Naive thymus-derived CD8-positive, alpha-beta T cell (primary cell): Measurements from ENCODE around the gene STARD9. TPM values are rescaled to one million over a fixed set of nuclear protein-coding genes. Genes with fewer than 3 reads are reported as not detected.

Source experiments
- ATAC-seq, 2 donors: fragments of 150-1000 bp; cut with Tn5 transposase in 1 of 2; sonication (Bioruptor Pico), chemical (Tn5 transposase) in 1 of 2; 1 replicate in 1 of 2; 2 replicates in 1 of 2; pipeline ENCODE4 v1.10.0; 2021; ENCODE audit warnings: mild to moderate bottlenecking in 2 of 2, moderate library complexity in 2 of 2
- POLR2A ChIA-PET: fragments of 350-600 bp; sonication (Branson Sonifier 250); formaldehyde crosslinking; loops from one replicate; lab custom pipeline; 2021; ENCODE audit warnings: antibody characterized with exemption; lab: Charles Lee
- DNase-seq, 10 donors: peaks; one replicate each; pipeline versions ENCODE4 v3.0.0 to v3.0.0-alpha.2; 2020 to 2022
- H3K27ac Mint-ChIP-seq, 10 donors: one replicate each; pipeline ENCODE4 v1.8.0; 2020 to 2022; ENCODE audit warnings: mild to moderate bottlenecking in 10 of 10, mixed read lengths in 10 of 10, moderate library complexity in 4 of 10, inconsistent platforms in 1 of 10
- H3K27me3 Mint-ChIP-seq, 5 donors: one replicate each; pipeline ENCODE4 v1.8.0; 2021 to 2022; ENCODE audit warnings: mixed read lengths in 5 of 5
- H3K36me3 Mint-ChIP-seq, 3 donors: one replicate each; pipeline ENCODE4 v1.8.0; 2020 to 2022; ENCODE audit warnings: mixed read lengths in 3 of 3, mild to moderate bottlenecking in 2 of 3, inconsistent platforms in 1 of 3
- H3K4me1 Mint-ChIP-seq, 4 donors: one replicate each; pipeline ENCODE4 v1.8.0; 2021 to 2022; ENCODE audit warnings: mixed read lengths in 4 of 4
- H3K4me3 Mint-ChIP-seq, 10 donors: one replicate each; pipeline ENCODE4 v1.8.0; 2020 to 2022; ENCODE audit warnings: mild to moderate bottlenecking in 10 of 10, mixed read lengths in 10 of 10, moderate library complexity in 6 of 10, inconsistent platforms in 1 of 10
- H3K9me3 Mint-ChIP-seq, 9 donors: one replicate each; pipeline ENCODE4 v1.8.0; 2020 to 2022; ENCODE audit warnings: mixed read lengths in 9 of 9, mild to moderate bottlenecking in 3 of 9, inconsistent platforms in 1 of 9, moderate library complexity in 1 of 9
- polyA plus RNA-seq, 3 donors: library from polyadenylated mRNA; unstranded; fragments of 300-500 nt; fragmentation: Illumina TruSeq; gene quantifications; one replicate each; pipeline ENCODE4 v1.2.3, GENCODE V29; 2021
- total RNA-seq, 8 experiments: library from RNA in 2 of 8; stranded (reverse) in 2 of 8; gene quantifications; one replicate each; pipeline ENCODE4 v1.2.3 and lab custom pipeline; 2021 to 2026

Gene STARD9
- total and polyA plus RNA-seq, 5 experiments from 2014 or later, result 0.10 to 13.7 (median 0.53) TPM

- Mint-ChIP-seq H3K27ac (peak overlapping the region in 3 of 10 donors; percentile 31 to 67 (median 54)), H3K36me3 (peaks cover 0 to 9% (median 2%) of the 10 kb centered on the region in 3 donors), H3K27me3 (no peaks in the 10 kb centered on the region), H3K4me1 (peaks cover 0 to 9% (median 4%) of the 10 kb centered on the region in 4 donors), H3K9me3 (no peaks in the 10 kb centered on the region), H3K4me3 (no peak overlapping the region)
- POLR2A ChIA-PET, result no interaction called here
- no peak for DNase-seq
- ATAC-seq, result no peak
Observed at GRCh38 chr15:42691308-42691707, 115.9 kb downstream of the STARD9 start.

GRCh38 chr15:42691770-42692169, 116.4 kb downstream of the STARD9 start:
- Mint-ChIP-seq H3K27me3 (no peaks in the 10 kb centered on the region), H3K27ac (peak overlapping the region in 2 of 10 donors; percentile 24 to 31), H3K36me3 (peaks cover 0 to 7% (median 2%) of the 10 kb centered on the region in 3 donors), H3K4me3 (no peak overlapping the region), H3K4me1 (peaks cover 0 to 9% (median 4%) of the 10 kb centered on the region in 4 donors), H3K9me3 (no peaks in the 10 kb centered on the region)
- POLR2A ChIA-PET, result no interaction called here
- ATAC-seq, result no peak
- DNase-seq, result no peak

DNA sequence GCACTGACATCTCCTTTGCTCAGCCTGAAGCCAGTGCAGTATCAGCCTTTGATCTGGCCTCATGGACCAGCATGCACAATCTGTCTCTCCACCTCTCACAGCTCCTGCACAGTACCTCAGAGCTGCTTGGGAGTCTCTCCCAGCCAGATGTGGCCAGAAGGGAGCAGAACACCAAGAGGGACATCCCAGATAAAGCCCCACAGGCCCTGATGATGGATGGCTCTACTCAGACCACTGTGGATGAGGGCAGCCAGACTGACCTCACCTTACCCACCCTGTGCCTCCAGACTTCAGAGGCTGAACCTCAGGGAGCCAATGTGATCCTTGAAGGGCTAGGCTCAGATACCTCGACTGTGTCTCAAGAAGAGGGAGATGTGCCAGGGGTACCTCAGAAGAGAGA, 117.1 kb downstream of the STARD9 start:
- Mint-ChIP-seq H3K36me3 (peaks cover 0 to 7% (median 3%) of the 10 kb centered on the region in 3 donors), H3K4me3 (no peak overlapping the region), H3K27ac (no peak overlapping the region), H3K27me3 (no peaks in the 10 kb centered on the region), H3K9me3 (no peaks in the 10 kb centered on the region), H3K4me1 (peaks cover 0 to 9% (median 4%) of the 10 kb centered on the region in 4 donors)
- DNase-seq (no peak), ATAC-seq (no peak)
- POLR2A ChIA-PET, result no interaction called here

GRCh38 chr15:42692997-42693396, 117.6 kb downstream of the STARD9 start:
- Mint-ChIP-seq H3K4me1 (peaks cover 0 to 9% (median 4%) of the 10 kb centered on the region in 4 donors), H3K9me3 (no peaks in the 10 kb centered on the region), H3K36me3 (peaks cover 0 to 10% (median 6%) of the 10 kb centered on the region in 3 donors), H3K27me3 (no peaks in the 10 kb centered on the region), H3K4me3 (no peak overlapping the region), H3K27ac (peak overlapping the region in 1 of 10 donors; percentile 71)
- ATAC-seq (no peak), DNase-seq (no peak)
- POLR2A ChIA-PET, result no interaction called here

DNA sequence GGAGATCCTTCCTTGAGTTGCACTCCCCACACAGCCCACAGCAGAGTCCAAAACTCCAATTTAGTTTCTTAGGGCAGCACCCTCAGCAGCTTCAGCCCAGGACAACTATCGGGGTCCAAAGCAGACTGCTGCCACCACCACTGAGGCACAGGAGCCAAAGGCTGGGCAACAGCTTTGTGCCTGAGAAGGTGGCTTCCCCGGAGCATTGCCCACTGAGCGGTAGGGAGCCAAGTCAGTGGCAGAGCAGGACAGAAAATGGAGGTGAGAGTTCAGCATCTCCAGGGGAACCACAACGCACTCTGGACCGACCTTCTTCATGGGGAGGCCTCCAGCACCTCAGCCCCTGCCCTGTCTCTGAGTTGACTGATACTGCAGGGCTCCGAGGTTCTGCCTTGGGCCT, 118.1 kb downstream of the STARD9 start:
- Mint-ChIP-seq H3K27ac (peak overlapping the region in 1 of 10 donors; percentile 71), H3K36me3 (peaks cover 0 to 12% (median 6%) of the 10 kb centered on the region in 3 donors), H3K9me3 (no peaks in the 10 kb centered on the region), H3K4me1 (peaks cover 0 to 9% (median 4%) of the 10 kb centered on the region in 4 donors), H3K27me3 (no peaks in the 10 kb centered on the region), H3K4me3 (no peak overlapping the region)
- no peak for DNase-seq
- POLR2A ChIA-PET, result no interaction called here
- no peak for ATAC-seq

- DNase-seq, result no peak
- Mint-ChIP-seq H3K9me3 (no peaks in the 10 kb centered on the region), H3K36me3 (peaks cover 0 to 14% (median 6%) of the 10 kb centered on the region in 3 donors), H3K4me1 (peaks cover 0 to 9% (median 4%) of the 10 kb centered on the region in 4 donors), H3K4me3 (no peak overlapping the region), H3K27me3 (no peaks in the 10 kb centered on the region), H3K27ac (no peak overlapping the region)
- ATAC-seq, result no peak
- POLR2A ChIA-PET, result no interaction called here
Observed at GRCh38 chr15:42693942-42694341, 118.5 kb downstream of the STARD9 start.

DNA sequence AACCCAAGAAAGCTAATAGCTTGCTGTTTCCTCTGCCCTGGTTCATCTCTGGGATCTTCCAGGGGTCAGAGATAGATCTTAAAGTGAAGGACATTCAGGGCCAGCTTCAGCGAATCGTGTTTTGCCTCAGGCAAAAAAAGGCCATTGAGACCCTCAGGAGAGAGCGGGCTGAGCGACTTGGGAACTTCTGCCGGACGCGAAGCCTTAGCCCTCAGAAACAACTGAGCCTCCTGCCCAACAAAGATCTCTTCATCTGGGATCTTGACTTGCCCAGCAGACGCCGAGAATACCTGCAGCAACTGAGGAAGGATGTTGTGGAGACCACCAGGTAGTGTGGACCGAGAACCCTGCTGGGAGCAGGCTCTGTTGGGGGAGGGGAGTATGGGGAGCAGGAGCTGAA, 119.0 kb downstream of the STARD9 start:
- POLR2A ChIA-PET, result no interaction called here
- Mint-ChIP-seq H3K27ac (no peak overlapping the region), H3K4me3 (no peak overlapping the region), H3K9me3 (no peaks in the 10 kb centered on the region), H3K4me1 (peaks cover 0 to 9% (median 4%) of the 10 kb centered on the region in 4 donors), H3K36me3 (peaks cover 0 to 17% (median 8%) of the 10 kb centered on the region in 3 donors), H3K27me3 (no peaks in the 10 kb centered on the region)
- ATAC-seq, result no peak
- no peak for DNase-seq

GRCh38 chr15:42695527-42696071, 120.2 kb downstream of the STARD9 start:
- H3K4me3 Mint-ChIP-seq, result no peak overlapping the region
- POLR2A ChIA-PET, result no interaction called here
- no peaks in the 10 kb centered on the region for H3K27me3 Mint-ChIP-seq
- ATAC-seq (no peak), DNase-seq (no peak)
- peaks cover 0 to 17% (median 8%) of the 10 kb centered on the region in 3 donors for H3K36me3 Mint-ChIP-seq
- no peaks in the 10 kb centered on the region for H3K9me3 Mint-ChIP-seq
- H3K27ac Mint-ChIP-seq, result peak overlapping the region in 3 of 10 donors; percentile 20 to 68 (median 48)
- peaks cover 0 to 8% (median 4%) of the 10 kb centered on the region in 4 donors for H3K4me1 Mint-ChIP-seq

DNA sequence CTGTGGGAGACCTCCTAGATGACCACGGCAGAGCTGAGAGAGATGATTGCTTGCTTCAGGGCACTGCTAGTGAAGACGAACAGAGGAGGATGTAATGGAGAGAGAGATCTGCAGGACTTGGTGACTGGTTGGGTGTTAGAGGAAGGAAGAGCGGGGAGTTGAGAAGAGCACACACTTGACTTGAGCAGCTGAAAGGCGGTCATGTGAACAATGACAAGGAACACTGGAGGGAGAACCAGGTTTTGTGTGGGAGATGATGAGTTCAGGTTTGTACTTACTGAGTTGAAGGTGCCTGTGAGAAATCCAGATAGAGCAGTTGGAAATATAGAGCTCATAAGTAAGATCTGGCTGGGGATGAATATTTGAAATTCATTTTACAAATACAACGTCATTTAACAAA, 121.2 kb downstream of the STARD9 start:
- no peaks in the 10 kb centered on the region for H3K9me3 Mint-ChIP-seq
- no peak overlapping the region for H3K27ac Mint-ChIP-seq
- DNase-seq, result no peak
- no peaks in the 10 kb centered on the region for H3K27me3 Mint-ChIP-seq
- POLR2A ChIA-PET, result no interaction called here
- ATAC-seq, result no peak
- H3K4me1 Mint-ChIP-seq, result peaks cover 0 to under 1% (median 0%) of the 10 kb centered on the region in 4 donors
- H3K4me3 Mint-ChIP-seq, result no peak overlapping the region
- peaks cover 0 to 22% (median 13%) of the 10 kb centered on the region in 3 donors for H3K36me3 Mint-ChIP-seq

DNA sequence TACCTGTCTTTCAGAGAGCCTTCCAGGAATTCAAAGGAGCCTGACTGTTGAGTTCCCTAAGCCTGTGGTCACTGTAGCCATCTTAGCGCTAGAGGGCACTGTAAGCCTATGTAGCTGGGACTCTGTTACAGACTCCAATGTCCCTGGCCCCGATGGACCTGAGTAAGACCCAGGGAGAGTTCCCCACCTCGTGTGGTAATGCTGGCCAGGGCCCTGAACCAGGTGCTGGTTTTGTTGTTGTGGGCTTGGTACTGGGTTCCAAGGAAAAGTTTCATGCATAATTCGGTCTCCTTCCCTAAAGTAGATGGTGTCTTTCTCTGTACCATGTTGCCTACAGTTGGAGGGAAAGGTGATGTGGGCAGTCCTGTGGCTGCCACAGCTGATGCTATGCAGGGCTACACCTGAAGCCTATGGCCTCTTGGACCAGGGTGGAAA, 129.1 kb downstream of the STARD9 start:
- Mint-ChIP-seq H3K27ac (peak overlapping the region in 1 of 10 donors; percentile 1), H3K4me1 (peaks cover 0 to 2% (median 0%) of the 10 kb centered on the region in 4 donors), H3K27me3 (no peaks in the 10 kb centered on the region), H3K36me3 (peaks cover 0 to 12% (median 6%) of the 10 kb centered on the region in 3 donors), H3K4me3 (no peak overlapping the region), H3K9me3 (no peaks in the 10 kb centered on the region)
- POLR2A ChIA-PET, result no interaction called here
- DNase-seq (peak; percentile 20 to 75 (median 52)), ATAC-seq (peak; percentile 90 to 94)

- H3K36me3 Mint-ChIP-seq, result peaks cover 0 to 12% (median 6%) of the 10 kb centered on the region in 3 donors
- ATAC-seq (no peak), DNase-seq (no peak)
- peaks cover 0 to 2% (median 0%) of the 10 kb centered on the region in 4 donors for H3K4me1 Mint-ChIP-seq
- no peak overlapping the region for H3K4me3 Mint-ChIP-seq
- no peaks in the 10 kb centered on the region for H3K27me3 Mint-ChIP-seq
- H3K9me3 Mint-ChIP-seq, result no peaks in the 10 kb centered on the region
- POLR2A ChIA-PET, result no interaction called here
- H3K27ac Mint-ChIP-seq, result no peak overlapping the region
Observed at GRCh38 chr15:42705336-42705735, 129.9 kb downstream of the STARD9 start.

DNA sequence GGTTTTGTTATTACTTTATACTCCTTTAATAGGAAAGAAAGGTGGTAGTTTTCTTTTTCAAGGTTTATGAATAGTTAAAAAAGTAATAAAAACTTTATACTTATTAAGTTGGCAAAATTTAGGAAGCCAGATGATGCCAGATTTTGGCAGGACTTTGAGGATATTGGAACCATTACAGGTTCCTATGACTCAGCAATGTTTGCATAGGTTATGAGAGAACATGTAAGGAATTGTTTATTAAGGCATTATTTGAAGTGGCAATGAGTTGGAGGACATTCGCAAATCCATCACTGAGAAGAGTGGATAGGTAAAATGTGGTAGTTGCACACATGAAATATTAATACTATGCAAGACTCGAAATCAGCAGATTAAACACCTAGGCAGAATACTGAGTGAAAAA, 131.7 kb downstream of the STARD9 start:
- no peak for DNase-seq
- POLR2A ChIA-PET, result no interaction called here
- no peak overlapping the region for H3K27ac Mint-ChIP-seq
- H3K36me3 Mint-ChIP-seq, result peaks cover 0 to 9% (median 2%) of the 10 kb centered on the region in 3 donors
- H3K9me3 Mint-ChIP-seq, result no peaks in the 10 kb centered on the region
- H3K4me3 Mint-ChIP-seq, result no peak overlapping the region
- H3K27me3 Mint-ChIP-seq, result no peaks in the 10 kb centered on the region
- peaks cover 0 to 2% (median 0%) of the 10 kb centered on the region in 4 donors for H3K4me1 Mint-ChIP-seq
- ATAC-seq, result no peak

DNA sequence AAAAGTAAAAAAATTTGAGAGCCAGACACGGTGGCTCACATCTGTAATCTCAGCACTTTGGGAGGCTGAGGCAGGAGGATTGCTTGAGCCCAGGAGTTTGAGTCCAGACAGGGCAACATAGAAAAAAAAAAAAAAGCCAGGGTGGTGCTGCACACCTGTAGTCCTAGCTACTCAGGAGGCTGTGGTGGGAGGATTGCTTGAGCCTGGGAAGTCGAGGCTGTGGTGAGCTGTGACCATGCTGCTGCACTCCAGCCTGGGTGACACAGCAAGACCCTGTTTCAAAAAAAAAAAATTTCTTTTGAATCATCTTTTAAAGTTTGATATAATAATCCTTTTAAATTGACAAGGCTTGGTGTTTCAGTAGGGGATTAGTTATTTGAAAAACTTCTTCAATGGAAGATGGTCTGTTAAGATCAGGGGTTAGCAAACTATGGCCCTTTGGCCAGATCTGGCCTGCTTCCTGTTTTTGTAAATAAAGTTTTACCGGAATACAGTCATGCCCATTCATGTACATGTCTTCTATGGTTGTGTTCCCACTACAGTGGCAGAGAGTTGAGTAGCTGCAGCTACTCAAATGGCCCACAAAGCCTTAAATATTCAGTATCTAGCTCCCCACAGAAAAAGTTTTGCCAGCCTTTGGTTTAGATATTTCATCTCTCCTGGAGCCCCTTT, 132.6 kb downstream of the STARD9 start:
- no peak overlapping the region for H3K4me3 Mint-ChIP-seq
- peak overlapping the region in 2 of 10 donors; percentile 3 to 4 for H3K27ac Mint-ChIP-seq
- POLR2A ChIA-PET, result interaction anchor here (0.6 kb wide), 1 partner anchor 73 kb away, joined by 4 read pairs; no protein-coding TSS in a partner anchor
- H3K4me1 Mint-ChIP-seq, result peaks cover 0 to 2% (median 0%) of the 10 kb centered on the region in 4 donors
- no peaks in the 10 kb centered on the region for H3K27me3 Mint-ChIP-seq
- no peaks in the 10 kb centered on the region for H3K9me3 Mint-ChIP-seq
- peaks cover 0 to 9% (median 0%) of the 10 kb centered on the region in 3 donors for H3K36me3 Mint-ChIP-seq
- ATAC-seq (no peak), DNase-seq (no peak)
